ENCODE results near the gene AUP1.

AUP1 gene

GRCh38 chr2:74516650-74517049 lies 12.9 kb downstream of the AUP1 start:
- no peak overlapping the region for H3K4me3 ChIP-seq (ENCODE audit: low read length)
- TF ChIP-seq CTCF (conservative IDR thresholded peaks at IDR 0.05; ENCODE audit: low read depth, low read length) = no peak
- DNase-seq (ENCODE audit: low read depth) = no peak

- DNase-seq (ENCODE audit: low read depth) = no peak
- TF ChIP-seq CTCF (conservative IDR thresholded peaks at IDR 0.05; ENCODE audit: low read depth, low read length) = no peak
- H3K4me3 ChIP-seq (ENCODE audit: low read length) = no peak overlapping the region
These were observed 13.4 kb downstream of the AUP1 start for GRCh38 chr2:74515981-74516633.

GRCh38 chr2:74515271-74515980 lies 14.1 kb downstream of the AUP1 start:
- no peak overlapping the region for H3K4me3 ChIP-seq (ENCODE audit: low read length)
- DNase-seq (ENCODE audit: low read depth) = no peak
- TF ChIP-seq CTCF (conservative IDR thresholded peaks at IDR 0.05; ENCODE audit: low read depth, low read length) = no peak

- TF ChIP-seq CTCF (conservative IDR thresholded peaks at IDR 0.05; ENCODE audit: low read depth, low read length) = no peak
- no peak for DNase-seq (ENCODE audit: low read depth)
- H3K4me3 ChIP-seq (ENCODE audit: low read length) = no peak within 1 kb of the TSS
These were observed 14.9 kb downstream of the AUP1 start, which contains the start of gene TLX2 for GRCh38 chr2:74514368-74515270. TLX2 (plus strand) TSS chr2:74514450; CDS start chr2:74514807, 357 bp downstream.

- H3K4me3 ChIP-seq (ENCODE audit: low read length) = no peak overlapping the region
- DNase-seq (ENCODE audit: low read depth) = no peak
- no peak for TF ChIP-seq CTCF (conservative IDR thresholded peaks at IDR 0.05; ENCODE audit: low read depth, low read length)
These were observed 15.7 kb downstream of the AUP1 start for GRCh38 chr2:74513605-74514367.

GRCh38 chr2:74512744-74513604 lies 16.5 kb downstream of the AUP1 start:
- no peak for DNase-seq (ENCODE audit: low read depth)
- no peak for TF ChIP-seq CTCF (conservative IDR thresholded peaks at IDR 0.05; ENCODE audit: low read depth, low read length)
- H3K4me3 ChIP-seq (ENCODE audit: low read length) = no peak overlapping the region
